ENCODE results near the gene SKA1. TPM values are rescaled to one million over a fixed set of nuclear protein-coding genes. Genes with fewer than 3 reads are reported as not detected.
"Not testable (repeated sequence)": the region's sequence is repeated elsewhere in the genome, so short reads cannot be mapped to it uniquely, and the experiment has no call there.

The SKA1 gene
- total RNA-seq, 4 donors from 2014 or later = 0.51 to 2.9 (median 0.92) TPM

- Histone ChIP-seq H3K36me3 (no peaks in the 10 kb centered on the region), H3K4me1 (peaks cover 4% of the 10 kb centered on the region), H3K4me3 (no peak overlapping the region), H3K27ac (no peak overlapping the region), H3K27me3 (peaks cover 73% of the 10 kb centered on the region), H3K9me3 (no peaks in the 10 kb centered on the region)
- WGBS = 43% methylated on average over 17 of the region's 17 CpGs
- TF ChIP-seq POLR2AphosphoS5 (IDR thresholded peaks at IDR 0.05) (no peak), CTCF (IDR thresholded peaks at IDR 0.05) (no peak), EP300 (IDR thresholded peaks at IDR 0.05) (no peak), POLR2A (IDR thresholded peaks at IDR 0.05) (no peak)
- DNase-seq (ENCODE audit: low spot score in 2 of 2) = no peak
These were observed 30.9 kb downstream of the SKA1 start for GRCh38 chr18:50405582-50406271.

GRCh38 chr18:50409236-50409635, 34.4 kb downstream of the SKA1 start:
- no peaks in the 10 kb centered on the region for H3K9me3 ChIP-seq
- TF ChIP-seq POLR2A (IDR thresholded peaks at IDR 0.05) (no peak), EP300 (IDR thresholded peaks at IDR 0.05) (no peak), POLR2AphosphoS5 (IDR thresholded peaks at IDR 0.05) (no peak), CTCF (IDR thresholded peaks at IDR 0.05) (no peak)
- no peaks in the 10 kb centered on the region for H3K36me3 ChIP-seq
- H3K4me1 ChIP-seq = no peaks in the 10 kb centered on the region
- H3K4me3 ChIP-seq = no peak overlapping the region
- no peak overlapping the region for H3K27ac ChIP-seq
- WGBS = 63% methylated on average over 5 of the region's 5 CpGs
- H3K27me3 ChIP-seq = peaks cover 39% of the 10 kb centered on the region
- DNase-seq (ENCODE audit: low spot score in 2 of 2) = no peak

GRCh38 chr18:50410008-50410407, 35.2 kb downstream of the SKA1 start:
- WGBS = 61% methylated on average over 4 of the region's 4 CpGs
- no peak for TF ChIP-seq POLR2A (IDR thresholded peaks at IDR 0.05)
- TF ChIP-seq POLR2AphosphoS5 (IDR thresholded peaks at IDR 0.05) = no peak
- TF ChIP-seq CTCF (IDR thresholded peaks at IDR 0.05) = no peak
- no peak for TF ChIP-seq EP300 (IDR thresholded peaks at IDR 0.05)
- H3K27ac ChIP-seq = no peak overlapping the region

GRCh38 chr18:50410894-50411293, 36.0 kb downstream of the SKA1 start:
- Histone ChIP-seq H3K27me3 (peaks cover 30% of the 10 kb centered on the region), H3K36me3 (no peaks in the 10 kb centered on the region), H3K4me3 (no peak overlapping the region), H3K4me1 (no peaks in the 10 kb centered on the region), H3K27ac (no peak overlapping the region), H3K9me3 (no peaks in the 10 kb centered on the region)
- DNase-seq (ENCODE audit: low spot score in 2 of 2) = no peak
- 52% methylated on average over 1 of the region's 1 CpG for WGBS
- TF ChIP-seq EP300 (IDR thresholded peaks at IDR 0.05) (no peak), POLR2A (IDR thresholded peaks at IDR 0.05) (no peak), POLR2AphosphoS5 (IDR thresholded peaks at IDR 0.05) (no peak), CTCF (IDR thresholded peaks at IDR 0.05) (no peak)

More at GRCh38 chr18:50410008-50410407, 35.2 kb downstream of the SKA1 start:
- DNase-seq (ENCODE audit: low spot score in 2 of 2) = no peak
- no peaks in the 10 kb centered on the region for H3K4me1 ChIP-seq
- H3K27me3 ChIP-seq = peaks cover 37% of the 10 kb centered on the region
- no peaks in the 10 kb centered on the region for H3K9me3 ChIP-seq
- no peaks in the 10 kb centered on the region for H3K36me3 ChIP-seq
- H3K4me3 ChIP-seq = no peak overlapping the region

- not testable (repeated sequence) for H3K9me3 ChIP-seq; H3K4me3 ChIP-seq; H3K36me3 ChIP-seq; DNase-seq (ENCODE audit: low spot score in 2 of 2); H3K27ac ChIP-seq; H3K4me1 ChIP-seq; H3K27me3 ChIP-seq
- 92% methylated on average over 3 of the region's 3 CpGs for WGBS
These were observed 42.0 kb downstream of the SKA1 start for GRCh38 chr18:50416832-50417231.

- WGBS = 94% methylated on average over 11 of the region's 21 CpGs
- DNase-seq (ENCODE audit: low spot score in 2 of 2) = not testable (repeated sequence)
These were observed 42.9 kb downstream of the SKA1 start for GRCh38 chr18:50417705-50418104.

More at GRCh38 chr18:50417705-50418104, 42.9 kb downstream of the SKA1 start:
- H3K4me3 ChIP-seq, H3K27ac ChIP-seq, H3K9me3 ChIP-seq, H3K4me1 ChIP-seq, H3K36me3 ChIP-seq, H3K27me3 ChIP-seq: not testable (repeated sequence)

Measured in suprapubic skin (tissue), 4 donors.